ENCODE results near the gene LRCH3.
"Not testable (repeated sequence)": the region's sequence is repeated elsewhere in the genome, so short reads cannot be mapped to it uniquely, and the experiment has no call there.

LRCH3 gene

GRCh38 chr3:197883541-197883940 is 92.5 kb downstream of the LRCH3 start:
- DNase-seq (ENCODE audit: low read depth) = no peak

- DNase-seq (ENCODE audit: low read depth) = not testable (repeated sequence)
Measured at GRCh38 chr3:197884330-197884729, 93.3 kb downstream of the LRCH3 start.

- DNase-seq (ENCODE audit: low read depth) = not testable (repeated sequence)
Measured at GRCh38 chr3:197886052-197886451, 95.0 kb downstream of the LRCH3 start.

GRCh38 chr3:197887430-197888053 is 96.5 kb downstream of the LRCH3 start:
- DNase-seq (ENCODE audit: low read depth) = not testable (repeated sequence)

GRCh38 chr3:197888511-197888910 is 97.5 kb downstream of the LRCH3 start:
- DNase-seq (ENCODE audit: low read depth) = no peak

- no peak for DNase-seq (ENCODE audit: low read depth)
Measured at GRCh38 chr3:197889204-197889930, 98.3 kb downstream of the LRCH3 start.

- no peak for DNase-seq (ENCODE audit: low read depth)
Measured at GRCh38 chr3:197890693-197891092, 99.6 kb downstream of the LRCH3 start.

- DNase-seq (ENCODE audit: low read depth) = no peak
Measured at GRCh38 chr3:197892162-197892561, 101.1 kb downstream of the LRCH3 start.

GRCh38 chr3:197896421-197896820 is 105.4 kb downstream of the LRCH3 start:
- no peak for DNase-seq (ENCODE audit: low read depth)

- no peak for DNase-seq (ENCODE audit: low read depth)
Measured at GRCh38 chr3:197899833-197900478, 108.9 kb downstream of the LRCH3 start.

GRCh38 chr3:197901626-197902025 is 110.6 kb downstream of the LRCH3 start:
- DNase-seq (ENCODE audit: low read depth) = no peak

- peak; percentile 70 for DNase-seq (ENCODE audit: low read depth)
Measured at GRCh38 chr3:197906023-197906849, 115.2 kb downstream of the LRCH3 start.

- DNase-seq (ENCODE audit: low read depth) = no peak
Measured at GRCh38 chr3:197906850-197907187, 115.8 kb downstream of the LRCH3 start.

GRCh38 chr3:197907196-197907595 is 116.1 kb downstream of the LRCH3 start:
- no peak for DNase-seq (ENCODE audit: low read depth)

GRCh38 chr3:197908550-197908949 is 117.5 kb downstream of the LRCH3 start:
- DNase-seq (ENCODE audit: low read depth) = not testable (repeated sequence)

- DNase-seq (ENCODE audit: low read depth) = no peak
Measured at GRCh38 chr3:197908957-197909701, 118.1 kb downstream of the LRCH3 start.

- DNase-seq (ENCODE audit: low read depth) = no peak
Measured at GRCh38 chr3:197912741-197913476, 121.9 kb downstream of the LRCH3 start.

- no peak for DNase-seq (ENCODE audit: low read depth)
Measured at GRCh38 chr3:197913641-197914380, 122.8 kb downstream of the LRCH3 start.

- not testable (repeated sequence) for DNase-seq (ENCODE audit: low read depth)
Measured at GRCh38 chr3:197921429-197922275, 130.6 kb downstream of the LRCH3 start.
